ENCODE results near the gene DENND1B. TPM values are rescaled to one million over a fixed set of nuclear protein-coding genes. Genes with fewer than 3 reads are reported as not detected.

DENND1B gene
- total and polyA plus RNA-seq, 4 donors = 1.7 to 13.7 (median 7.9) TPM

DNA sequence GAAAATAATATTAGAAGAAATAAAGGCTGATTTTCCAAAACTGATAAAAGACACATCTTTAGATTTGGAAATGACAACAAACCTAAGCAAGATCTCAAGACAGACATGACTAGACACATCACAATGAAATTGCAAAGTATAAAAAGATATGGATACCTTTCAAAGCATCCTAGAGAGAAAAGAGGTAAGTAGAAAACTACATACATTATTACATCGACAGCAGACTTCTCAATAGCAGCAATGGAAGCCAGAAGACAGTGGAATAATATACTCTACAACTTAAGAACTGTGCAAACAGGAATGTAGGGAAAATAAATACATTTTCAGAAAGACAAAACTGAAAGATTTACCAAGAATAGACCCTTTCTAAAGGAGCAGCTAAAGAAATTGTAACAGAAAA lies 50.2 kb downstream of the DENND1B start:
- Histone ChIP-seq H3K4me3 (ENCODE audit: low read depth in 1 of 3, low read length in 3 of 3) (no peak overlapping the region), H3K9me3 (ENCODE audit: control insufficient read depth in 4 of 4, low read length in 3 of 4) (peaks cover 0 to 4% (median 1%) of the 10 kb centered on the region in 4 donors), H3K27me3 (ENCODE audit: control insufficient read depth in 4 of 4, insufficient read depth in 4 of 4, low read length in 3 of 4) (no peaks in the 10 kb centered on the region), H3K27ac (ENCODE audit: low read depth in 1 of 2, low read length in 2 of 2) (no peak overlapping the region), H3K4me1 (ENCODE audit: control insufficient read depth in 4 of 4, insufficient read depth in 4 of 4, low read length in 3 of 4) (no peaks in the 10 kb centered on the region), H3K36me3 (ENCODE audit: control insufficient read depth in 4 of 4, insufficient read depth in 3 of 4, low read depth in 1 of 4, low read length in 3 of 4) (peaks cover 0 to 2% (median 0%) of the 10 kb centered on the region in 4 donors), H3K9ac (ENCODE audit: low read depth in 1 of 2, low read length in 2 of 2) (no peak overlapping the region)
- DNase-seq (ENCODE audit: low spot score) = no peak
- TF ChIP-seq REST (IDR thresholded peaks at IDR 0.05) (no peak), ZBTB33 (IDR thresholded peaks at IDR 0.05) (no peak), GABPA (IDR thresholded peaks at IDR 0.05 in 1 of 2, conservative IDR thresholded peaks at IDR 0.05 in 1 of 2) (no peak), RXRA (IDR thresholded peaks at IDR 0.05) (no peak), YY1 (IDR thresholded peaks at IDR 0.05) (no peak), TAF1 (conservative IDR thresholded peaks at IDR 0.05) (no peak)
- 99% methylated on average over 1 of the region's 1 CpG for WGBS

DNA sequence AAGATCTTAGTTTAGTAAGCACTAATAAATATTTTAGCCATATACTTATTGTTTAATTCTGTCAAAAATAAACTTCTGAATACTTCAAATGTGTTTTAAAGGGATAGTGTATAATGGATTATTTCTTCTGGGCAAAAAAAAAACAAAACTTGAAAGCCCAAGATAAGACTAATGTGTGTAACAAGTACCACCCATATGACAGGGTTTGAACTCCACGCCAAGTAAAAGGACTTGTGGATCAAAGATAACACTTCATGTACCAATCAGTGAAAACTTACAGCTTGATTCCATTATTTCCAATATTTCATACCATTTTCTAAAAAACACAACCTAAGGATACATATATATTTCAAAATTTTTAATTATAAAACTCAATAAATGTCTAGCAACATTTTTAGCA lies 59.5 kb downstream of the DENND1B start:
- no peak overlapping the region for H3K9ac ChIP-seq (ENCODE audit: low read depth in 1 of 2, low read length in 2 of 2)
- no peak for DNase-seq (ENCODE audit: low spot score)
- TF ChIP-seq SP1 (IDR thresholded peaks at IDR 0.05) (no peak), NR2F2 (IDR thresholded peaks at IDR 0.05) (no peak), REST (IDR thresholded peaks at IDR 0.05) (no peak), FOXA1 (IDR thresholded peaks at IDR 0.05) (no peak), ZBTB33 (IDR thresholded peaks at IDR 0.05) (no peak), GABPA (IDR thresholded peaks at IDR 0.05 in 1 of 2, conservative IDR thresholded peaks at IDR 0.05 in 1 of 2) (no peak), HNF4A (conservative IDR thresholded peaks at IDR 0.05) (no peak), MAX (IDR thresholded peaks at IDR 0.05) (no peak), EGR1 (IDR thresholded peaks at IDR 0.05; ENCODE audit: low read depth in 2 of 2) (no peak), RAD21 (IDR thresholded peaks at IDR 0.05) (no peak), FOXA2 (IDR thresholded peaks at IDR 0.05) (no peak), JUND (IDR thresholded peaks at IDR 0.05) (no peak), YY1 (IDR thresholded peaks at IDR 0.05) (no peak), ATF3 (IDR thresholded peaks at IDR 0.05) (no peak), HNF4G (IDR thresholded peaks at IDR 0.05) (no peak), TAF1 (conservative IDR thresholded peaks at IDR 0.05) (no peak), RXRA (IDR thresholded peaks at IDR 0.05) (no peak)
- TF ChIP-seq, protein P1, sequence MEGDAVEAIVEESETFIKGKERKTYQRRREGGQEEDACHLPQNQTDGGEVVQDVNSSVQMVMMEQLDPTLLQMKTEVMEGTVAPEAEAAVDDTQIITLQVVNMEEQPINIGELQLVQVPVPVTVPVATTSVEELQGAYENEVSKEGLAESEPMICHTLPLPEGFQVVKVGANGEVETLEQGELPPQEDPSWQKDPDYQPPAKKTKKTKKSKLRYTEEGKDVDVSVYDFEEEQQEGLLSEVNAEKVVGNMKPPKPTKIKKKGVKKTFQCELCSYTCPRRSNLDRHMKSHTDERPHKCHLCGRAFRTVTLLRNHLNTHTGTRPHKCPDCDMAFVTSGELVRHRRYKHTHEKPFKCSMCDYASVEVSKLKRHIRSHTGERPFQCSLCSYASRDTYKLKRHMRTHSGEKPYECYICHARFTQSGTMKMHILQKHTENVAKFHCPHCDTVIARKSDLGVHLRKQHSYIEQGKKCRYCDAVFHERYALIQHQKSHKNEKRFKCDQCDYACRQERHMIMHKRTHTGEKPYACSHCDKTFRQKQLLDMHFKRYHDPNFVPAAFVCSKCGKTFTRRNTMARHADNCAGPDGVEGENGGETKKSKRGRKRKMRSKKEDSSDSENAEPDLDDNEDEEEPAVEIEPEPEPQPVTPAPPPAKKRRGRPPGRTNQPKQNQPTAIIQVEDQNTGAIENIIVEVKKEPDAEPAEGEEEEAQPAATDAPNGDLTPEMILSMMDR (IDR thresholded peaks at IDR 0.05; ENCODE audit: low read depth, low read length, missing input control) = no peak
- no peaks in the 10 kb centered on the region for H3K9me3 ChIP-seq (ENCODE audit: control insufficient read depth in 4 of 4, low read length in 3 of 4)
- no peaks in the 10 kb centered on the region for H3K36me3 ChIP-seq (ENCODE audit: control insufficient read depth in 4 of 4, insufficient read depth in 3 of 4, low read depth in 1 of 4, low read length in 3 of 4)
- H3K4me1 ChIP-seq (ENCODE audit: control insufficient read depth in 4 of 4, insufficient read depth in 4 of 4, low read length in 3 of 4) = no peaks in the 10 kb centered on the region
- H3K27ac ChIP-seq (ENCODE audit: low read depth in 1 of 2, low read length in 2 of 2) = no peak overlapping the region
- WGBS = 0% methylated on average over 1 of the region's 1 CpG
- no peaks in the 10 kb centered on the region for H3K27me3 ChIP-seq (ENCODE audit: control insufficient read depth in 4 of 4, insufficient read depth in 4 of 4, low read length in 3 of 4)
- H3K4me3 ChIP-seq (ENCODE audit: low read depth in 1 of 3, low read length in 3 of 3) = no peak overlapping the region

All from liver (tissue), 9 donors.